ENCODE data around the gene SFXN3.

DNA sequence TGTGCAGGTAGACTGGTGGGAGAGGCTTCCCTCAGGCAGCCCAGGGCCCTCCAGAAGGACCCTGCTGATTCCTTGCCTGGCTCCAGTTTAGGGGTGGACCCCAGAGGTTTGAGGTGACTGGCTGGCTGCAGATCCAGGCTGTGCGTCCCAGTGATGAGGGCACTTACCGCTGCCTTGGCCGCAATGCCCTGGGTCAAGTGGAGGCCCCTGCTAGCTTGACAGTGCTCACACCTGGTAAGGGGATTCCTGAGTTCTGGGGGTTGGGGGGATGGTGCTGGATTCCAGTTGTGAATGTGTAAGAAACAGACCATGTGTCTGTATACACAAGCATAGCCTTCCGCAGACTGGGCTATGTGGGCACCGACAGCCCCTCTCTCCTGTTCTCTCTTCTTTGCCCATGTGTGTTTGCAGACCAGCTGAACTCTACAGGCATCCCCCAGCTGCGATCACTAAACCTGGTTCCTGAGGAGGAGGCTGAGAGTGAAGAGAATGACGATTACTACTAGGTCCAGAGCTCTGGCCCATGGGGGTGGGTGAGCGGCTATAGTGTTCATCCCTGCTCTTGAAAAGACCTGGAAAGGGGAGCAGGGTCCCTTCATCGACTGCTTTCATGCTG is 33.5 kb downstream of the SFXN3 start:
- TF ChIP-seq EP300 (IDR thresholded peaks at IDR 0.05) = no peak
- TF ChIP-seq, protein P1, sequence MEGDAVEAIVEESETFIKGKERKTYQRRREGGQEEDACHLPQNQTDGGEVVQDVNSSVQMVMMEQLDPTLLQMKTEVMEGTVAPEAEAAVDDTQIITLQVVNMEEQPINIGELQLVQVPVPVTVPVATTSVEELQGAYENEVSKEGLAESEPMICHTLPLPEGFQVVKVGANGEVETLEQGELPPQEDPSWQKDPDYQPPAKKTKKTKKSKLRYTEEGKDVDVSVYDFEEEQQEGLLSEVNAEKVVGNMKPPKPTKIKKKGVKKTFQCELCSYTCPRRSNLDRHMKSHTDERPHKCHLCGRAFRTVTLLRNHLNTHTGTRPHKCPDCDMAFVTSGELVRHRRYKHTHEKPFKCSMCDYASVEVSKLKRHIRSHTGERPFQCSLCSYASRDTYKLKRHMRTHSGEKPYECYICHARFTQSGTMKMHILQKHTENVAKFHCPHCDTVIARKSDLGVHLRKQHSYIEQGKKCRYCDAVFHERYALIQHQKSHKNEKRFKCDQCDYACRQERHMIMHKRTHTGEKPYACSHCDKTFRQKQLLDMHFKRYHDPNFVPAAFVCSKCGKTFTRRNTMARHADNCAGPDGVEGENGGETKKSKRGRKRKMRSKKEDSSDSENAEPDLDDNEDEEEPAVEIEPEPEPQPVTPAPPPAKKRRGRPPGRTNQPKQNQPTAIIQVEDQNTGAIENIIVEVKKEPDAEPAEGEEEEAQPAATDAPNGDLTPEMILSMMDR (IDR thresholded peaks at IDR 0.05) = no peak
- TF ChIP-seq POLR2AphosphoS5 (IDR thresholded peaks at IDR 0.05) = no peak
